ENCODE results near the gene SIK3.

The SIK3 gene

GRCh38 chr11:116868066-116868465 is 230.2 kb downstream of the SIK3 start:
- no peak for DNase-seq (ENCODE audit: low read depth, low spot score)

GRCh38 chr11:116867619-116868018 is 230.6 kb downstream of the SIK3 start:
- DNase-seq (ENCODE audit: low read depth, low spot score) = no peak

GRCh38 chr11:116866804-116867455 is 231.3 kb downstream of the SIK3 start:
- no peak for DNase-seq (ENCODE audit: low read depth, low spot score)

- no peak for DNase-seq (ENCODE audit: low read depth, low spot score)
Measured at GRCh38 chr11:116865696-116866095, 232.5 kb downstream of the SIK3 start.

- no peak for DNase-seq (ENCODE audit: low read depth, low spot score)
Measured at GRCh38 chr11:116864531-116864930, 233.7 kb downstream of the SIK3 start.

GRCh38 chr11:116862951-116863350 is 235.3 kb downstream of the SIK3 start:
- no peak for DNase-seq (ENCODE audit: low read depth, low spot score)

GRCh38 chr11:116862185-116862584 is 236.0 kb downstream of the SIK3 start:
- no peak for DNase-seq (ENCODE audit: low read depth, low spot score)

GRCh38 chr11:116861539-116861938 is 236.7 kb downstream of the SIK3 start:
- no peak for DNase-seq (ENCODE audit: low read depth, low spot score)

GRCh38 chr11:116860303-116860702 is 237.9 kb downstream of the SIK3 start:
- no peak for DNase-seq (ENCODE audit: low read depth, low spot score)

GRCh38 chr11:116859175-116859574 is 239.1 kb downstream of the SIK3 start:
- no peak for DNase-seq (ENCODE audit: low read depth, low spot score)

GRCh38 chr11:116857936-116858335 is 240.3 kb downstream of the SIK3 start:
- no peak for DNase-seq (ENCODE audit: low read depth, low spot score)

GRCh38 chr11:116857316-116857715 is 240.9 kb downstream of the SIK3 start:
- DNase-seq (ENCODE audit: low read depth, low spot score) = no peak

- no peak for DNase-seq (ENCODE audit: low read depth, low spot score)
Measured at GRCh38 chr11:116856423-116856822, 241.8 kb downstream of the SIK3 start.

- no peak for DNase-seq (ENCODE audit: low read depth, low spot score)
Measured at GRCh38 chr11:116855413-116855812, 242.8 kb downstream of the SIK3 start.

- no peak for DNase-seq (ENCODE audit: low read depth, low spot score)
Measured at GRCh38 chr11:116853461-116854073, 244.7 kb downstream of the SIK3 start.

GRCh38 chr11:116852261-116853031 is 245.8 kb downstream of the SIK3 start:
- DNase-seq (ENCODE audit: low read depth, low spot score) = no peak

GRCh38 chr11:116851626-116852025 is 246.6 kb downstream of the SIK3 start:
- DNase-seq (ENCODE audit: low read depth, low spot score) = no peak

- no peak for DNase-seq (ENCODE audit: low read depth, low spot score)
Measured at GRCh38 chr11:116849486-116849885, 248.7 kb downstream of the SIK3 start.

- DNase-seq (ENCODE audit: low read depth, low spot score) = no peak
Measured at GRCh38 chr11:116849060-116849459, 249.2 kb downstream of the SIK3 start.

- DNase-seq (ENCODE audit: low read depth, low spot score) = no peak
Measured at GRCh38 chr11:116847612-116848011, 250.6 kb downstream of the SIK3 start.

GRCh38 chr11:116844722-116845121 is 253.5 kb downstream of the SIK3 start:
- DNase-seq (ENCODE audit: low read depth, low spot score) = no peak

- DNase-seq (ENCODE audit: low read depth, low spot score) = no peak
Measured at GRCh38 chr11:116843661-116844060, 254.6 kb downstream of the SIK3 start.

- no peak for DNase-seq (ENCODE audit: low read depth, low spot score)
Measured at GRCh38 chr11:116842909-116843308, 255.3 kb downstream of the SIK3 start.
